OCI-LY7 (cell line): Measurements from ENCODE around the gene NDUFA13.

ENCODE experiments used
- EZH2phosphoT487 ChIP-seq: fragments of 200-600 bp; sonication (generic); IDR thresholded peaks from 2 replicates; pipeline ENCODE4 v1.6.1; 2018; ENCODE audit warnings: low read depth, borderline replicate concordance, mild to moderate bottlenecking, mixed run types, antibody characterized with exemption, low read length, moderate library complexity, mixed read lengths
- TF ChIP-seq, protein P1 (sequence below): fragments of 200-600 bp; sonication (generic); conservative IDR thresholded peaks from 2 replicates; pipeline ENCODE4 v1.5.1; 2014; ENCODE audit warnings: mild to moderate bottlenecking, antibody characterized with exemption, low read length, moderate library complexity, mixed read lengths

DNA sequence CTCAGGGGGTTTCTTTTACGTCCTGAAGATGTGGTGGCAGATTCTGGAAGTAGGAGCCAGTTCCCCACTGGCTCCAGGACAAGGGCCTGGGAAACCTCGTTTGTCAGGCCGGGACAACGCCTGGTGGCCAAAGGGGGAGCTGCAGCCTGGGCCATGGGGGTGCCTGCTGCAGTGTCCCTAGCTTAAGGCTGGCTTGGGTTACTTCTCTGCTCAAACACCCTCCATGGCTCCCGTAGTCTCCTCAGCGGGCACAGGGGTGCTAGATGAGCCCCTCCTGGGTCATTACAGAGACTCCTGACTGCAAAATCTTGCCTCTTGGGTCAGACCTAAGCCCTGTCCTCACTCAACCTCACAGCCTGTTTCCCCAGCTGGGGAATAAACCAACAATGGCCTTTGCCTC is 36.8 kb downstream of the NDUFA13 start:
- TF ChIP-seq, protein P1, sequence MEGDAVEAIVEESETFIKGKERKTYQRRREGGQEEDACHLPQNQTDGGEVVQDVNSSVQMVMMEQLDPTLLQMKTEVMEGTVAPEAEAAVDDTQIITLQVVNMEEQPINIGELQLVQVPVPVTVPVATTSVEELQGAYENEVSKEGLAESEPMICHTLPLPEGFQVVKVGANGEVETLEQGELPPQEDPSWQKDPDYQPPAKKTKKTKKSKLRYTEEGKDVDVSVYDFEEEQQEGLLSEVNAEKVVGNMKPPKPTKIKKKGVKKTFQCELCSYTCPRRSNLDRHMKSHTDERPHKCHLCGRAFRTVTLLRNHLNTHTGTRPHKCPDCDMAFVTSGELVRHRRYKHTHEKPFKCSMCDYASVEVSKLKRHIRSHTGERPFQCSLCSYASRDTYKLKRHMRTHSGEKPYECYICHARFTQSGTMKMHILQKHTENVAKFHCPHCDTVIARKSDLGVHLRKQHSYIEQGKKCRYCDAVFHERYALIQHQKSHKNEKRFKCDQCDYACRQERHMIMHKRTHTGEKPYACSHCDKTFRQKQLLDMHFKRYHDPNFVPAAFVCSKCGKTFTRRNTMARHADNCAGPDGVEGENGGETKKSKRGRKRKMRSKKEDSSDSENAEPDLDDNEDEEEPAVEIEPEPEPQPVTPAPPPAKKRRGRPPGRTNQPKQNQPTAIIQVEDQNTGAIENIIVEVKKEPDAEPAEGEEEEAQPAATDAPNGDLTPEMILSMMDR = peak; percentile 46
- no peak for TF ChIP-seq EZH2phosphoT487
